Lung (tissue), 12 donors: Measurements from ENCODE around the gene PCP2. TPM values are rescaled to one million over a fixed set of nuclear protein-coding genes. Genes with fewer than 3 reads are reported as not detected.

Experiments
- ATAC-seq: fragments of 200-7000 bp; cut with Tn5 transposase; one replicate; pipeline ENCODE4 v1.9.1; 2020; ENCODE audit warnings: moderate number of reproducible peaks; ENCODE audit not compliant: insufficient read depth, low FRiP score
- DNase-seq, 3 donors: peaks; one replicate each; pipeline ENCODE4 v3.0.0-alpha.2; 2013 to 2017
- H3K27ac ChIP-seq, 2 donors: one replicate each; pipeline ENCODE4 v1.5.1; 2013; ENCODE audit warnings: mild to moderate bottlenecking in 2 of 2, moderate library complexity in 2 of 2, control low read depth in 1 of 2, inconsistent platforms in 1 of 2, low read depth in 1 of 2, low read length in 1 of 2
- H3K27me3 ChIP-seq, 3 donors: one replicate each; pipeline ENCODE4 v1.5.1; 2013; ENCODE audit warnings: low read length in 2 of 3; ENCODE audit not compliant: control insufficient read depth in 3 of 3, insufficient read depth in 3 of 3
- H3K36me3 ChIP-seq, 4 donors: one replicate each; pipeline ENCODE4 v1.5.1; 2013; ENCODE audit warnings: low read length in 4 of 4, mild to moderate bottlenecking in 1 of 4, moderate library complexity in 1 of 4; ENCODE audit not compliant: control insufficient read depth in 4 of 4, insufficient read depth in 4 of 4
- H3K4me1 ChIP-seq, 5 donors: one replicate each; pipeline ENCODE4 v1.5.1; 2013; ENCODE audit warnings: low read length in 5 of 5, mild to moderate bottlenecking in 2 of 5, moderate library complexity in 1 of 5; ENCODE audit not compliant: control insufficient read depth in 5 of 5, insufficient read depth in 5 of 5
- H3K4me3 ChIP-seq: one replicate; pipeline ENCODE4 v1.5.1; 2013; ENCODE audit warnings: mild to moderate bottlenecking, control low read depth, moderate library complexity
- H3K9ac ChIP-seq, 2 donors: one replicate each; pipeline ENCODE4 v1.5.1; 2013; ENCODE audit warnings: low read length in 2 of 2, control low read depth in 1 of 2; ENCODE audit not compliant: insufficient read depth in 1 of 2
- H3K9me3 ChIP-seq, 4 donors: one replicate each; pipeline ENCODE4 v1.5.1; 2013; ENCODE audit warnings: low read length in 3 of 4, mild to moderate bottlenecking in 1 of 4, moderate library complexity in 1 of 4; ENCODE audit not compliant: control insufficient read depth in 4 of 4, insufficient read depth in 3 of 4
- WGBS, 2 donors: extraction: QIAGEN DNeasy Blood & Tissue Kit; methylation state at CpG; one replicate each; pipeline ENCODE4 v1.1.7; 2013; 5-methylcytosine and 5-hydroxymethylcytosine counted together
- polyA plus RNA-seq, 2 donors: library from polyadenylated mRNA; stranded (reverse); fragments of 200-250 nt; gene quantifications; one replicate each; pipeline ENCODE4 v1.2.1, GENCODE V29; 2013
- total RNA-seq, 2 donors: library from RNA; depleted of rRNA in 1 of 2; stranded (reverse); fragments of >200 nt in 1 of 2; gene quantifications; one replicate each; pipeline ENCODE4 v1.2.1, GENCODE V29; 2014 to 2021
- TF ChIP-seq, protein P1 (sequence below): IDR thresholded peaks from 2 replicates; pipeline ENCODE4 v1.5.1; 2012; ENCODE audit warnings: mild to moderate bottlenecking; ENCODE audit errors: control extremely low read depth, extremely low read depth
- donor health status: control.
- donor health status: control.
- donor health status: Bipolar disorder and iron deficiency.
- donor health status: healthy.
- donor health status: DM: yes; HTN: yes; CAD: no.

PCP2 gene
- total and polyA plus RNA-seq, 4 donors = 0.60 to 4.4 (median 1.9) TPM

DNA sequence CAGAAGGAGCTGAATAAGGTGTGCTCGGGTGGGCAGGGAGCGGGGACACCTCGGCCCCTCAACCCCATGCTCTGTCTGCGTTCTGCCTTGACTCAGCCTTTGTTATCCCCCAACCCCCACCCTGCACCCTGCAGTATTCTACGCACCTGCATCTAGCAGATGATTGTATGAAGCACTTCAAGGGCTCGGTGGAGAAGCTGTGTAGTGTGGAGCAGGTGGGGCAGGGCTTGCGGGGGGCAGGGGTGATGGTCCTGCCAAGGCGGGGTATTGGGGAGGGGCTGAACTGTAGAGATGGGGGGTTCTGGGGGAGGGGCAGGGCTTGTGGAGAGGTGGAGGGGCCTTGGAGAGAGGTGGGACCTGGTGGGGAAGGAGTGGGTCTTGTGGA, 9.5 kb upstream of the PCP2 start:
- H3K27ac ChIP-seq = no peak overlapping the region
- H3K27me3 ChIP-seq = no peaks in the 10 kb centered on the region
- peaks cover 0 to 24% (median 3%) of the 10 kb centered on the region in 4 donors for H3K36me3 ChIP-seq
- ATAC-seq = no peak
- H3K4me3 ChIP-seq = no peak overlapping the region
- TF ChIP-seq, protein P1, sequence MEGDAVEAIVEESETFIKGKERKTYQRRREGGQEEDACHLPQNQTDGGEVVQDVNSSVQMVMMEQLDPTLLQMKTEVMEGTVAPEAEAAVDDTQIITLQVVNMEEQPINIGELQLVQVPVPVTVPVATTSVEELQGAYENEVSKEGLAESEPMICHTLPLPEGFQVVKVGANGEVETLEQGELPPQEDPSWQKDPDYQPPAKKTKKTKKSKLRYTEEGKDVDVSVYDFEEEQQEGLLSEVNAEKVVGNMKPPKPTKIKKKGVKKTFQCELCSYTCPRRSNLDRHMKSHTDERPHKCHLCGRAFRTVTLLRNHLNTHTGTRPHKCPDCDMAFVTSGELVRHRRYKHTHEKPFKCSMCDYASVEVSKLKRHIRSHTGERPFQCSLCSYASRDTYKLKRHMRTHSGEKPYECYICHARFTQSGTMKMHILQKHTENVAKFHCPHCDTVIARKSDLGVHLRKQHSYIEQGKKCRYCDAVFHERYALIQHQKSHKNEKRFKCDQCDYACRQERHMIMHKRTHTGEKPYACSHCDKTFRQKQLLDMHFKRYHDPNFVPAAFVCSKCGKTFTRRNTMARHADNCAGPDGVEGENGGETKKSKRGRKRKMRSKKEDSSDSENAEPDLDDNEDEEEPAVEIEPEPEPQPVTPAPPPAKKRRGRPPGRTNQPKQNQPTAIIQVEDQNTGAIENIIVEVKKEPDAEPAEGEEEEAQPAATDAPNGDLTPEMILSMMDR = no peak
- WGBS, 2 donors = 93 to 97% methylated on average over 8 of the region's 8 CpGs
- H3K9me3 ChIP-seq = peaks cover 0 to 2% (median 0%) of the 10 kb centered on the region in 4 donors
- H3K9ac ChIP-seq = no peak overlapping the region
- peaks cover 0 to 12% (median 0%) of the 10 kb centered on the region in 5 donors for H3K4me1 ChIP-seq
- DNase-seq = no peak

- TF ChIP-seq, protein P1 = no peak
- H3K9ac ChIP-seq = no peak overlapping the region
- no peak for ATAC-seq
- DNase-seq = no peak
- H3K4me1 ChIP-seq = peaks cover 0 to 12% (median 0%) of the 10 kb centered on the region in 5 donors
- no peaks in the 10 kb centered on the region for H3K27me3 ChIP-seq
- H3K27ac ChIP-seq = no peak overlapping the region
- peaks cover 0 to 21% (median 3%) of the 10 kb centered on the region in 4 donors for H3K36me3 ChIP-seq
- WGBS, 2 donors = 92 to 94% methylated on average over 27 of the region's 27 CpGs
- peaks cover 0 to 2% (median 0%) of the 10 kb centered on the region in 4 donors for H3K9me3 ChIP-seq
- no peak overlapping the region for H3K4me3 ChIP-seq
Measured at GRCh38 chr19:7642295-7643030, 8.9 kb upstream of the PCP2 start.

DNA sequence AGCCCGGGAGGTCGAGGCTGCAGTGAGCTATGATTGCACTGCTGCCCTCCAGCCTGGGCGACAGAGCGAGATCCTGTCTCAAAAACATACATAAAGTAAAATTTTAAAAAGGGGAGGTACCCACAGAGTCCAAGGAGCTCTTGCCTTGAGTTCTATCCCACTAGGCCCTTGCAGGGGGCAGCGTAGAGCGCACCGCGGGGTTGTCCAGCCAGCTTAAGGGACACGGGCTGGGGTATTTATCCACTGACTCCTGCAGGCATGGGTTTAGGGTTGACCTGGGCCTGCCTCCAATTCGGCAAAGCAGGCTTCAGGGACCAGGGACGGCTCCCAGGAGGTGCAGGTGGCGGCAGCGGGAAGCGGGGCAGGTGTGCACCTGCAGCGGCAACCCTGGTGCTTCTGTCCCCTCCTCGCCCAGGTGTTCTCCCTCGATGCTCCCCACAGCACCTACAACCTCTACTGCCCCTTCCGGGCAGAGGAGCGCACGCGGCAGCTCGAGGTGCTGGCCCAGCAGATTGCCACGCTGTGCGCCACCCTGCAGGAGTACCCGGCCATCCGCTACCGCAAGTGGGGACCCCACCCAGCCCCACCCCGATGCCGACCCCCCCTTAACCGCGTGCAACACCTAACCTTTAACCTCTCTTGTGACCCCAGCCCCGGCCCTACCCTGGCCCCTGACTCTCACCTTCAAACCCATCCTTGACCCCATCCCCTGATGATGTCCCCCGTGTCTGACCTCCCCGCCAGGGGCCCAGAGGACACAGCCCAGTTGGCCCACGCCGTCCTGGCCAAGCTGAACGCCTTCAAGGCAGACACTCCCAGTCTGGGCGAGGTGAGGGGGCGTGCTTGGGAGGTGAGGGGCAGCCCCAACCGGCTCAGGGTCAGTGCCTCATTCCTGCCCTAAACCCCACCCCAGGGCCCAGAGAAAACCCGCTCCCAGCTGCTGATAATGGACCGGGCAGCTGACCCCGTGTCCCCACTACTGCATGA, 8.1 kb upstream of the PCP2 start:
- TF ChIP-seq, protein P1 = no peak
- H3K36me3 ChIP-seq = peaks cover 0 to 14% (median 3%) of the 10 kb centered on the region in 4 donors
- H3K9ac ChIP-seq = no peak overlapping the region
- H3K27ac ChIP-seq = no peak overlapping the region
- ATAC-seq = no peak
- no peak for DNase-seq
- WGBS, 2 donors = 90 to 91% methylated on average over 43 of the region's 43 CpGs
- H3K9me3 ChIP-seq = peaks cover 0 to 2% (median 0%) of the 10 kb centered on the region in 4 donors
- H3K4me1 ChIP-seq = peaks cover 0 to 13% (median 0%) of the 10 kb centered on the region in 5 donors
- H3K27me3 ChIP-seq = no peaks in the 10 kb centered on the region
- no peak overlapping the region for H3K4me3 ChIP-seq
